HL-60 (cell line): ENCODE measurements around the gene C10orf71.

ENCODE experiments used
- DNase-seq, 2 experiments: peaks; one replicate each; pipeline ENCODE4 v3.0.0-alpha.2; 2010 to 2020; ENCODE audit warnings: low read depth in 1 of 2, low spot score in 1 of 2
- H3K27ac ChIP-seq: fragments of 250-450 bp; sonication (Bioruptor Pico); replicated peaks from 2 replicates; pipeline ENCODE4 v1.5.1; 2020; ENCODE audit warnings: mild to moderate bottlenecking, moderate library complexity
- H3K27me3 ChIP-seq: fragments of 250-450 bp; sonication (Bioruptor Pico); 2 replicates; pipeline ENCODE4 v1.5.1; 2021; ENCODE audit warnings: mild to moderate bottlenecking, moderate library complexity; ENCODE audit not compliant: insufficient read depth, poor library complexity, severe bottlenecking
- H3K4me3 ChIP-seq: replicated peaks from 2 replicates; pipeline ENCODE4 v1.5.1; 2011; ENCODE audit warnings: mild to moderate bottlenecking, control low read depth, low read length; ENCODE audit not compliant: insufficient read depth
- CTCF ChIP-seq: IDR thresholded peaks from one replicate; pipeline ENCODE4 v1.5.1; 2011; ENCODE audit warnings: low read length, control low read depth, inconsistent platforms; ENCODE audit not compliant: insufficient read depth
- GABPA ChIP-seq: IDR thresholded peaks from 2 replicates; pipeline ENCODE4 v1.6.1; 2012; ENCODE audit warnings: low read depth
- POLR2AphosphoS5 ChIP-seq: IDR thresholded peaks from 2 replicates; pipeline ENCODE4 v1.6.1; 2012; ENCODE audit warnings: low read depth
- REST ChIP-seq: IDR thresholded peaks from 2 replicates; pipeline ENCODE4 v1.6.1; 2012; ENCODE audit warnings: low read depth; ENCODE audit not compliant: insufficient replicate concordance
- SPI1 ChIP-seq: IDR thresholded peaks from 2 replicates; pipeline ENCODE4 v1.6.1; 2012; ENCODE audit warnings: low read depth, mild to moderate bottlenecking, borderline replicate concordance

C10orf71 gene

GRCh38 chr10:49357910-49358309 is 58.9 kb downstream of the C10orf71 start:
- peak; percentile 34 to 58 for DNase-seq
- Histone ChIP-seq H3K27ac (peak overlapping the region; percentile 26; the same call in 1 of the 2 replicates), H3K4me3 (no peak overlapping the region), H3K27me3 (no peaks in the 10 kb centered on the region)
- TF ChIP-seq CTCF (no peak), GABPA (no peak), POLR2AphosphoS5 (no peak; the same call in 1 of the 2 replicates)

GRCh38 chr10:49359349-49360270 is 60.6 kb downstream of the C10orf71 start:
- H3K27me3 ChIP-seq: no peaks in the 10 kb centered on the region
- H3K4me3 ChIP-seq: no peak overlapping the region
- TF ChIP-seq CTCF (no peak), POLR2AphosphoS5 (no peak), REST (no peak), GABPA (no peak), SPI1 (no peak)
- peak overlapping the region; percentile 57 for H3K27ac ChIP-seq
- DNase-seq: peak in 1 of 2 experiments; percentile 14

- no peak for TF ChIP-seq REST
- peak; percentile 37; the same call in 1 of the 2 replicates for TF ChIP-seq SPI1
- peak; percentile 95 for TF ChIP-seq POLR2AphosphoS5
- Histone ChIP-seq H3K27ac (peak overlapping the region; percentile 57), H3K27me3 (no peaks in the 10 kb centered on the region), H3K4me3 (no peak overlapping the region)
- peak; percentile 48 to 72 for DNase-seq
Measured at GRCh38 chr10:49360271-49361177, 61.6 kb downstream of the C10orf71 start.

- no peak for DNase-seq
- Histone ChIP-seq H3K4me3 (no peak overlapping the region), H3K27me3 (no peaks in the 10 kb centered on the region), H3K27ac (no peak overlapping the region)
- TF ChIP-seq GABPA: no peak
- TF ChIP-seq CTCF: no peak
- no peak for TF ChIP-seq POLR2AphosphoS5
- TF ChIP-seq SPI1: no peak
- no peak for TF ChIP-seq REST
Measured at GRCh38 chr10:49361178-49361554, 62.2 kb downstream of the C10orf71 start.
